Stimulated activated CD8-positive, alpha-beta memory T cell treated with anti-CD3 and anti-CD28 coated beads, Interleukin-7, amount 100 ng/mL, for 4 hours (primary cell): Measurements from ENCODE around the gene CSRNP3.
"Not testable (repeated sequence)": the region's sequence is repeated elsewhere in the genome, so short reads cannot be mapped to it uniquely, and the experiment has no call there.

Experiments
- DNase-seq, 2 donors: peaks; one replicate each; pipeline ENCODE4 v3.0.0-alpha.2; 2020; ENCODE audit warnings: low read depth in 2 of 2

The CSRNP3 gene

DNA sequence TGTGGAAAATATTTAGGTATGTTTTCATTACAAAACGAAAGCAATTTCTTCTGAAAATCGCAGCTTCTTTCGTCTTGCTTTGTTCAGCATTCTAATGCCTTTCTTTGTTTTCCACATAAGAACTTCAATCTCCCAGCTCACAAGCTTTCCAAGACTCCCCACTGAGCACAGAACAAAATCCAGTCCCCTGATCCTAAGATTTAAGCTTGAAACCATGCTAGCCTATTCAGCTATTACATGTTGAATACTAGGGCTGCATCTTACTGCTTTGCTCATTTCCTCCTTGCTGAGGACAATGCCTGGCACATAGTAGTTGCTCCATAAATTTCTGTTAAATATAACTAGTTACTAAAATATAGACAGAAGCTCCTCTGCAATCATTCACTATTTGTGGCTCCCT lies 163.9 kb downstream of the CSRNP3 start:
- DNase-seq: no peak

- DNase-seq: no peak
These were observed 164.8 kb downstream of the CSRNP3 start for GRCh38 chr2:165634282-165634681.

DNA sequence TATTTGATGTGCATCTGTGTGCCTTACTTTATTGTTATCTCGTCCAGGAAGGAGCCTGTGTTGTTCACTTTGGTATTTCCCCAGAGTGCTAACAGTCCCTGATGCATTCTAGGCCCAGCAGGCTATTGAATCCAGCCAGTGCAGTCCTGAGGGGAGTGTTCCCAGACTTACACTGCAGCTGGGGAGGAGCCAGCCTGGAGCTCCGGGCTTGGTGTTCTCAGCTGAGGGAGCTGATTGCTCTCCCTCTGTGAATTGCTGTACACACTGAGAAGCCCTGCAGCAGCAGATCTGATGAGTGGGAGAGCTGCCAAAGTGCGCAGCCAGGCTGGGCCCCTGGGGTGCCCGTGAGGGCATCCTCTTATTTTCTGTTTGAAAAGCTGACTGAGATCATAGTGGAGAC lies 165.4 kb downstream of the CSRNP3 start:
- no peak for DNase-seq

GRCh38 chr2:165635532-165635931 lies 166.0 kb downstream of the CSRNP3 start:
- DNase-seq: no peak

- DNase-seq: no peak
These were observed 167.5 kb downstream of the CSRNP3 start for GRCh38 chr2:165636959-165637358.

DNA sequence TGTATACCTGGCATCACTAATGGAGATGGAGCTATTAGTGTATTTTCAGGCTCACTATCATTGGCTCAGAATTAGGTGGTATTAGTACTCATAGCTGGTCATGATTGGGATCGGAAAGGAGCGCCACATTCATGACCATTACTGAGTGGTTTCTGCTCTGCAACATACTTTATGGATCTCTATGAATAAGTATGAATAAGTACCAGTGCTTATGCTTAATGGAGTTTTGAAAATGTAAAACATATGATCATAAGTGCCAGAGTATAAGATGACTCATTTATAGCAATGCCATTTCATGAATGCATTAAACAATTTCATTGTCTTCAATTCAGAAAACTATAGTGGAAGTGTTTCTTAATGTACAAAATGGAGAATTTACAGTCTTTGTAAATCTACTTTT lies 167.9 kb downstream of the CSRNP3 start:
- no peak for DNase-seq

GRCh38 chr2:165639504-165639903 lies 170.0 kb downstream of the CSRNP3 start:
- DNase-seq: no peak

- DNase-seq: no peak
These were observed 170.9 kb downstream of the CSRNP3 start for GRCh38 chr2:165640247-165640929.

DNA sequence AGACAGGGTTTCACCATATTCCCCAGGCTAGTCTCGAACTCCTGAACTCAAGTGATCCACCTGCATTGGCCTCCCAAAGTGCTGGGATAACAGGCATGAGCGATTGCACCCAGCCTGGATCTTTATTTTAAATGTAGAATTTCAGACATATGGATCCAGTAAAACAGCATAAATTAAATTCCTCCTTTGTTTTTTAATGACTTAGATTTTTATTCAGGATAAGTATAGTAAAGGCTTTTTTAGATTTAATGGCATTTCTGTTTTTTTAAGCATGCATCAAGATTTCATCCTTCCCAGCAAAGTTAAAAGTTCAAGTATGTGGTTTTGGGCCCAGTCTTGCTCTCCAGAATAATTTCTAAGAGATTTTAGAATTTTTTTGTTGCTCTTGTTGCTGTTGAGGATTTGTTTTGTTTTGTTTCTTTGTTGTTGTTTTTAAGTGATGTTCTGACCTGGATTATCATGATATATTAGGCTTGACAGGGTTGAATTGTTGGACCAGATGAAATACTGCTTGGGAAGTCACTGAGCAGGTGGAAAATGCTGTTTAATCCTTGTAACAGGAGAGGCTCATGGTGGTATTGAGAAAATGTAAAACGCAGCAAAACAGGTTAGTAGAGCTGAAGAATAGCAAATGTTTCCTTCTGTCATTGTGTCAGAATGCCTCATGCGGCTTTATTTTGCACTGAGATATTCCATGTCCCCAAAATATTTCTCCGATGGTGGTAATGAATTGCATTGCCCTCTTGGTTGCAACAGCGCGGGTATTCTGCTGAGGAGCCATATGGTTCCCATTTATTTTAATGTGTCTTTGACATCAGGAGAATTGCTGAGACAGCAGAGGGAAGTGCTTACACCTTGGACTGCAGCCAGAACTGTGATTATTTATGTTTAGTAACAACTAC lies 176.7 kb downstream of the CSRNP3 start:
- no peak for DNase-seq

GRCh38 chr2:165647409-165647808 lies 177.9 kb downstream of the CSRNP3 start:
- no peak for DNase-seq

- DNase-seq: no peak
These were observed 179.3 kb downstream of the CSRNP3 start for GRCh38 chr2:165648801-165649200.

DNA sequence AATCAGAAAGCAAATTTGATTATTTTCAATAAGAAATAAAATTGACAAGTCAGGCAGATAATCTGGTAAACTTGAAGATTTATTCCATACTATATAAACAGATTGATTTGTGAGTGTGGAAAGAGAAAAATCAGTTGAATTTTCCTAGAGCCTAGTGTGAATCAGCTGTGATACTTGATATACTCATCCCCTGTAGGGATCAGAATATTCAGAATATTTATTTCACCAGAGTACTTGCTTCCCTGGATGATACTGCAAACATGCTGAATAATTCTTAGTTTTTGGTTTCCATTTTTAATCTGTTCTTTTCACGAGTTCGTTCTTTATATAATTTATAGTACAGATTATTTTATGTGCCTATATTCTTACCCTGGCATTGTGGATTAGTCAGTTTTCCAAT lies 181.7 kb downstream of the CSRNP3 start:
- DNase-seq: no peak

GRCh38 chr2:165655661-165656060 lies 186.2 kb downstream of the CSRNP3 start:
- DNase-seq: no peak

DNA sequence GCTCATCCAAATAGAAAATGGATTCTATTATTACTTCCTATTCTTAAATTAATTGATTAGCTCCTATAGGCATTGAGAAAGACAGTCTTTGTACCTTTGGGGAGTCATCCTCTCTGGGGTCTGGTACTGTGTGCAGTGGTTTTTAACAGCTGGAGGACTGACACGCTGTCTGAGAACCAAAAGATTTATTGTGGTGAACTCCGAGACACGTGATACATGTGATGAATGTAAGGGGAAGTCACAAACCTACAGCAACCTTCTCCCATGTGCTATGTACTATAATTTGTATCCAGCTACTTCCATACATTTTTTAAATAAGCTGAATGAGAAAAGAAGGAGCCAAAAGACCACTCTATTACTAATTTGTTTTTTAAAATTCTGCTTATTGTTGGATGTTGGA lies 190.9 kb downstream of the CSRNP3 start:
- DNase-seq: no peak

GRCh38 chr2:165662720-165663119 lies 193.2 kb downstream of the CSRNP3 start:
- no peak for DNase-seq

DNA sequence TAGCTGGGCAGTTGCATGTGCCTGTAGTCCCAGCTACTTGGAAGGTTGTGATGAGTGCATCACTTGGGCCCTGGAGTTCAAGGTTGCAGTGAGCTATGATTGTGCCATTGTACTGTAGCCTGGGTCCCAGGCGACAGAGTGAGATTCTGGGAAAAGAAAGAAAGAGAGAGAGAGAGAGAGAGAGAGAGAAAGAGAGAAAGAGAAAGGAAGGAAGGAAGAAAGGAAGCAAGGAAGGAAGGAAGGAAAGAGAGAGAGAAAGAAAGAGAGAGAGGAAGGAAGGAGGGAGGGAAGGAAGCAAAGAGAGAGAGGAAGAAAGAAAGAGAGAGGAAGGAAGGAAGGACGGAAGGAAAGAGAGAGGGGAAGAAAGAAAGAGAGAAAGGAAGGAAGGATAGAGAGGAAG lies 196.1 kb downstream of the CSRNP3 start:
- DNase-seq: no peak

DNA sequence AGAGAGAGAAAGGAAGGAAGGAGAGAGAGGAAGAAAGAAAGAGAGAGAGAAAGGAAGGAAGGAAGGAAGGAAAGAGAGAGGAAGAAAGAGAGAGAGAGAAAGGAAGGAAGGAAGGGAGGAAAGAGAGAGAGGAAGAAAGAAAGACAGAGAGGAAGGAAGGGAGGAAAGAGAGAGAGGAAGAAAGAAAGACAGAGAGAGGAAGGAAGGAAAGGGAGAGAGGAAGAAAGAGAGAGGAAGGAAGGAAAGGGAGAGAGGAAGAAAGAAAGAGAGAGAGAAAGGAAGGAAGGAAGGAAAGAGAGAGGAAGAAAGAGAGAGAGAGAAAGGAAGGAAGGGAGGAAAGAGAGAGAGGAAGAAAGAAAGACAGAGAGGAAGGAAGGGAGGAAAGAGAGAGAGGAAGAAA lies 196.6 kb downstream of the CSRNP3 start:
- DNase-seq: not testable (repeated sequence)

- no peak for DNase-seq
These were observed 197.1 kb downstream of the CSRNP3 start for GRCh38 chr2:165666605-165667004.

DNA sequence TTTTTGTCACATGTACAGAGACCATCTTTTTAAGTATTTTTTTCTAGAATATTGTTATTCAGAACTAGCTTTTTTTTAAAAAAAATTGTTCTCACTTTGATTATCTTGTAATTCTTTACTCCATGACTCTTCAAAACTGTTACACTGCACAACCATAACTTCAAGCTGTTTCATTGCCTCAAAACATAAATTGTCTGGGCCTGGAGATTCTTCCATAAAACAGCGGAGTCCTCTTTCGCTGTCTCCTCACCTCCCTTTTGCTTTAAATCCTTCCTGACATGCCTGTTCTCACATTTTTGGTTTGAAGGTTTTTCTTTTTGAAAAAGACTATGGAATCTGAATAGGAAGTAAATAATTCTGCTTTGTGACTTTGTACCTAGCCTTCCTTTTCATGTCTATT lies 197.9 kb downstream of the CSRNP3 start:
- no peak for DNase-seq

DNA sequence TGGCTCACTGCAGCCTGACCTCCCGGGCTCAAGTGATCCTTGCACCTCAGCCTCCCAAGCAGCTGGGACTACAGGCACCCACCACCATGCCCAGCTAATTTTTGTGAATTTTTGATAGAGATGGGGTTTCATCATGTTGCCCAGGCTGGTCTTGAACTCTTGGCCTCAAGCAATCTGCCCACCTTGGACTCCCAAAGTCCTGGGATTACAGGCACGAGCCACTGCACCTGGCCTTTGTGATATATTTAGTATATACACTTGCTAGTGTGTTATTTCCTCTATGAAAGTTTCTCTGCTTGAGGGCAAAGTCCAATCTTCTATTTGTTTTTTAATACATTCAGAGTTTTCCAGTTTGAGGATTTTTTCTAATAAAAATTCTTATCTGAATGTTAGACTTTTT lies 205.3 kb downstream of the CSRNP3 start:
- DNase-seq: no peak

DNA sequence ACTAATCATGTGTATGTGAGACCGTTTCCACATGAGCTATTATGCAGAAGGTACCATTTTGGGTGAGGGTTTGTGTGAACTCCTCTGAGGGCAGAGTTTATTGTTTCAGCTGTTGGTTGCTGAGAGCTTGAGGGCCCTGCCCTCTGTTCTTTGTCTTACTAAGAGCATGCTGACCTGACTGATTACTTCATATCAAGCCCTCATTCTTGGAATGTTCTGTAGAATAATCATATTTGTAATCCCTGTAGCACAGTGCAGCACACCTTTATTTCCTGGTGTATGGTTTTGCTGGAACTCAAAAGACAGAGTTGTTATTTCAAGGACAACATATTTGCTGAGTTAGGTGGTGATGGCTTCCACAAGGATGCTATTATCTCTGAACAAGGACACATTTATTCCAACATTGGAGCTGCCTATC lies 206.1 kb downstream of the CSRNP3 start:
- no peak for DNase-seq

DNA sequence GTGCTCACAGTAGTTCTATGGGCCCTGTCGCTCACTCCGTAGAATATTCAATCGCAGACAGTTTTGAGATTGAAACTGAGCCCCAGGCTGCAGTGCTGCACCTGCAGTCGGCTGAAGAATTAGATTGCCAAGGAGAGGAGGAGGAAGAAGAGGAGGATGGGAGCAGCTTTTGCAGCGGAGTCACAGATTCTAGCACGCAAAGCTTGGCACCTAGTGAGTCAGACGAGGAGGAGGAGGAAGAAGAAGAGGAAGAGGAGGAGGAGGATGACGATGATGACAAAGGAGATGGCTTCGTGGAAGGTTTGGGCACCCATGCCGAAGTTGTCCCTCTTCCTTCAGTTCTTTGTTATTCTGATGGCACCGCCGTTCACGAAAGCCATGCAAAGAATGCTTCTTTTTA lies 209.4 kb downstream of the CSRNP3 start:
- DNase-seq: no peak

- DNase-seq: no peak
These were observed 210.1 kb downstream of the CSRNP3 start for GRCh38 chr2:165679621-165680020.
